Dermis blood vessel endothelial cell (primary cell): ENCODE measurements around the gene TBL1X. TPM values are rescaled to one million over a fixed set of nuclear protein-coding genes. Genes with fewer than 3 reads are reported as not detected.
A peak's percentile ranks its signal among the peaks of the same experiment; 100 is the strongest.

Experiments used
- DNase-seq: peaks from one replicate; pipeline ENCODE4 v3.0.0; 2010
- total RNA-seq: library from RNA; depleted of rRNA; stranded (reverse); fragments of >200 nt; gene quantifications from 2 replicates; pipeline ENCODE4 v1.2.3, GENCODE V29; 2014

The TBL1X gene
- total RNA-seq, 1 donor from 2014 or later, result 10.4 TPM

DNA sequence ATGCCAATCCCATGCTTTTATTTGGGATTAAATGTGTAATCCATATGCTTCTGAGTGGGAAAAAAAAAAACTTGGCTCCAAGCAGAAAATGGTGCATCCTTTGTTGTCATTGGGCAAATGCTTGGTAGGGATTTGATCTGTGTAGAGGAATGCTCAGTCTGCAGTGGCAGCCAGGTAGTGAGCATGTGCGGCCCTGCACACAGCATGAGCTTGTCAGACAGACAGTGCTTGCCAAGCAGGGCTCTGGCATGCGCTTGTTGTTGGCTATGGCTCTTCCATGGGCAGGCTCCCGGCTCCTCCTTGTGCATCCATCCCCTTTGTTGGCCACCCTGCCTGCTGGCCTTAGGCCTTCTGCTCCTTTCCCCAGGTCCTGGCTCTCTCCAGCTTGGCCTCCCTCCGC, 170.5 kb downstream of the TBL1X start:
- DNase-seq, result no peak

DNA sequence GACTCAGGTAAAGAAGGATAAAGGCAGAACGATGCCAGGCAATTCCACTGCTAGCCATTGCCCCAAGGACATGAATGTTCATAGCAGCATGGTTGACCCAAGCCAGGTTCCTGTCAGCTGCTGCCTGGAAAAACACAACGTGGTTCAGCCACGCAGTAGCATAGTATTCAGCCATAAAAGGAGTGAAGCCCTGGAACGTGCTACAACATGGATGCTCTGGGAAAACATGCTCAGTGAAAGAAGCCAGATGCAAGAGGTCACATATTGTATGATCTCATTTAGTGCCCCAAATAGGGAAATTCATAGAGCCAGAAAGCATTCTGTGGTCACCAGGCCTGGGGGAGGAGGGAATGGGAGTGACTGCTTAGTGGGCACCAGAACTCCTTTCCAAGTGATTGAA, 170.9 kb downstream of the TBL1X start:
- DNase-seq, result no peak

DNA sequence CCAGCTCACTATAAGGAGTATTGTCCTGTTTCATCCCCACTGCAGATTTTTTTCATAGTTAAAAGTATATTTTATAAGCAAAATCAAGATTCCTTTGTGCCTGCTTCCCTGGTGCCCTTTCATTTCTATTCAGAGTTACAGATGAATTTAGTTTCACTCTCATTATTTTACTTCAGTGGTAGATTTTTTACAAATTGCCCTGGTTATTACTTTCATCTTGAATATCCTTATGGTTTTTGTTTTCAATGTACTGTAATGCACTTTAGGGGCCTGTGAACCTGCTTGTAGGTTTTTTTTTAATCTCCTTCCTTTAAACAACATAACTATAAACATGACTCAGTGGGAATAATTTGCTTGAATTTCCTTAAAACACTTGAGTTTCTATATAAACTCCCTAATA, 174.0 kb downstream of the TBL1X start:
- DNase-seq, result no peak

DNA sequence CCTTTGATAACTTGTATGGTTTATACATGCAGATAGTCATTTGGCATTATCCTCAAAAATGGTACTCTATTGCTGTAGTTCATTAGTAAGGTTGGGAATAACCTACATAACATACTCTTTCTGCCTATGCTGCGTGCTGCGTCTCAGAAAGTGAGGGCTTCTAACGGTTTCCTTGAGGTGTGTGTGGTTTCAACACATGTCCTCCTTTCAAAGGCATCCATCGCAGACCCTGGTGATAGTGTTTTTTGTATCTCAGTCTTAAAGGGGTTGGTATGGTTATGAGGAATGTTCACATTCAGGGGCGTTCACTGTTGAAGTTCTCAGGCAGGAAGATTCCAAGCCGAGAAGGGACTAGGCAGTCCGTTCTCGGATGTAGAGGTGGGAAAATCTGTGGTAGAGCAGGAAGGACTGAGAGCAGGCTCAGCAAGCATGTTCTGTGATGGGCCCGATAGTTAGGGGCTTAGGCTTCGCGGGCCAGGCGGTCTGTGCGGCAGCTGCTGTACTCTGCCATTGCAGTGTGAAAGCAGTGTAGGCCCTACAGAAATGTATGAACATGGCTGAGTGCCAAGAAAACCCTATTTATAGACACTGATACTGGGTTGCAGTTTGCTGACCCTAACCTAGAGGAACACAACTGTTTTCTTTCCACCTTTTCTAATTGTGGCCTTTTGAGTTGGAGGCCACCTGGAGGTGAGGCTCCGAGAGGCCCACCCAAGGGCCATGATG, 177.6 kb downstream of the TBL1X start:
- no peak for DNase-seq

DNA sequence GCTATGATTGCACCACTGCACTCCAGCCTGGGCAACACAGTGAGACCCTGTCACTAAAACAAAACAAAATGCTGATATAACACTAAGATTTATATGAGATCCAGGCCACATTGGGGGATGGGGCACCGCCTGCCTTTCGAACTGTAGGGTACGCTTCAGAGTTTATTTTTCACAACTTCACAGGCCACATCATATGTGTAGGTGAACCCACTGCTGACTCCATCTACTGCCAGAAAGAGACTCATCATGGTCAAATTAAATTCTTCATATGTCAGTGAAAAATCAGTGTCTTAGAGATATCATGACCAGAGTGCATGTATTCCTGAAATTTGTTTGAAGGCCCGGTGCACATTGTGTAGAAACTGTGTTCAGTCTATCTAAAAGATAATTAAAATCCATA, 178.9 kb downstream of the TBL1X start:
- DNase-seq, result no peak

DNA sequence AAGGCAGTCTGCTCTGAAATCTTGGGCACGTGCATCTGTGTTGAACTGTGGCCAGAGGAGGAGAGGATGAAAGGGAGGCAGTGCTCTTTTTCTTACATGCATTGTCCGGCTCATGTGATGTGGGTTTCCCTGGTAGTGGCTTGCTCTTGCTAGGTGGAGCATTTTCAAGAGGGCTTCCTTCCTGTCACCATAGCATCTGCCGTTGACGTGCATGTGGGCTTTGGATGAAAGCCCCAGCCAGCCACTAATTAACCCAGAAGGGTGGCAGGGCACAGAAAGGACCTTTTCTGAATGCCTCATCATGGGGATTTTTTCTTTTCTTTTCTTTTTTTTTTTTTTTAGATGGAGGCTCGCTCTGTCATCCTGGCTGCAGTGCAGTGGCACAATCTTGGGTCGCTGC, 179.5 kb downstream of the TBL1X start:
- peak; percentile 43 for DNase-seq

DNA sequence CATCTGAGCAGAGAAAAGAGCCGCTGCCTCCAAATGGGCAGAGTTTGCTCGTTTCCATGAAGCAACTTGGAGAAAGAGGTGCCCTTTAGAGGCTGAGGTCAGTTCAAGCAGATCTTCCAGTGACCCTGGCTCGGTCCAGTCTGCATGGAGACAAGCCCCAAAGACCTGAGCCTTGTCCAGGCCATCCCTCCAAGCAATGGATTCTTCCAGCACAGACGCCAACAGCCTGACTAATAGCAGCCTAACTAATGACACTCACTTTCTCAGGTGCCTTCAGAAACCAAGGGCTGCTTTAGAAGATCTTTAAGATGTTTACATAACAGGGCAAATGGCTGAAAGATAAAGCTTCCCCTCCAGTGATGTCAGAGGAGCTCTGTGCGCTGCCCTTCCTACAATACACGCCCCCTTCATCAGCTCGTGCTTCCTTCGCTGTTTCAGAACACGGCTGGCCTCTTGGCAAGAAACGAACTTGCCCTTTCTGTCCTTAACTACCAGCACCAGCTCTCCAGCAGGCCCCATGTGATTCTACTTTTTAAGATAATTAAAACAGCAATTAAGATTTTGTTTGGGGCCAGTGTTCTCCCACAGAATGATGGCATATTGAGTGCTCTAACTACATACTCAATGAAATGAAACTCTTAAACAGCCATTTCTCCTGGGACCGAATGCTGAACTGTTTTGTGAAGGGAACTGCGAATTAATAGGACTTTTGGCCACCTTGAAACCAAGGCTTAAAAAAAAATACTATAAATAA, 181.8 kb downstream of the TBL1X start:
- DNase-seq, result peak; percentile 20

DNA sequence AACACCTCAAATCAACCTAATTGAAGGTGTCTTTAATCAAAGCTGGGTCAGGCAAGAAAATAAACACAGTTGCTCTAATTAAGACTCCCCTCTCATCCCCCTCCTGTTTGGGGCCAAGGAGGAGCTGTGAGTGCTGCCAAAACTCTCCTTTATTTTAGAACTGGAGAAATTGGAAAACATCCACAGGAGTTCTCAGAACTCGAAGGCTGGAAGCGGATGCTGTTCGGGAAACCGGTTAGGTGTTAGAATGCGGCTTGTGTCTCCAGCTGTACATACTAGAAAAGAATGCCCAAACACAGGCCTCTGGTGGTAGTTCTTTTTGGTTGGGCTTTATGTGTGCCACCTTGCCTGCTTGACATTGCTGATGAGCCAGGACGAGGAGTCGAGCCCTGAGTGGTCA, 182.6 kb downstream of the TBL1X start:
- DNase-seq, result no peak

DNA sequence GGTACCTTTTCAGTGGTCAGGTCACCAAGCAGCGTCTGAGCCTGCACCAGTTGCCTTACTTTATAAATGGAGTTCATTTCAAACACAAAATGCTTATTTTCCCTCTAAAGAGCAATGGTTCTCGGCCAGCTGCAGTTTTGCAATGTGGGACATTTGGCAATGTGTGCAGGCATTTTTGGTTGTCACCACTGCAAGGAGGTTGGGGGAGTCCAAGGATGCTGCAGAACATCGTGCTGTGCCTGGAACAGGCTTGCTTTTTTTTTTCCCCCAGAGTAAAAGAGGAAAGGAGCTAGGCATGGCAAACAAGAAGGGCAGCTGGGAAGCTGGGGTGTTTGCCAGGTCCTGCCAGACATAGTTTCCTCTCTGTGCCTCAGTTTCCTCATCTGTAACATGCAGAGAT, 185.2 kb downstream of the TBL1X start:
- DNase-seq, result no peak

DNA sequence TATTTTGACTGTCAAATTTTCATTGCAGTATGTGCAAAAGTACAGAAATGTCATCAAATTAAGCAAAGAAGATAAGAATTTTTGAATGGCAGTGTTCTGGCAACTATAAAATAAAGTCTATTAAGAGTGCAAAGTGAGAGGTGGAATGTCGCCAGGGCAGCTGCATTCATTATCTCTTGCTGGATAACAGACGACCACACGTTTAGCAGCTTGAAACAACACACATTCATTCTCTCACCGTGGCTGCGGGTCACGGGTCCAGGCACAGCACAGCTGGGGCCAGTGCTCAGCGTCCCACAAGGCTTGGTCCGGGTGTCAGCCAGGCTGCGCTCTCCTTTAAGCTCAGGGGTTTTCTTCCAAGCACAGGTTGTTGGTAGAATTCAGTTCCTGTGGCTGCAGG, 186.9 kb downstream of the TBL1X start:
- no peak for DNase-seq

DNA sequence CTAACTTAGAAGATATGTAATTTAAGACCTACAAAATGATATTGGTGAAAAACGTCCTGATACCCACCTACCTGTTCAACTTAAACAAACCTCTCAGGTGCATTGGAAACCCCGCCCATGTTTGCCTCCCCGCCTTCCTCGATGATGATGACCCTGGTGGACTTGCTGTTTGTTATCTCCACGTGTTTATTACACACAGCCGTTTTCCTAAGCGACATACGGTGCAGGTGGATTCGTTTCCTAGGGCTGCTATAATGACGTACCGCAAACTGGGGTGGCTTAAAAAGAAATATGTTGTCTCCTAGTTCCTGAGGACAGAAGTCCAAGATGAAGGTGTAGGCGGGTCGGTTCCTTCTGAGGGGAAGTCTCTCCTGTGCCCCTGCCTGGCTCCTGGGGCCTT, 190.1 kb downstream of the TBL1X start:
- no peak for DNase-seq

DNA sequence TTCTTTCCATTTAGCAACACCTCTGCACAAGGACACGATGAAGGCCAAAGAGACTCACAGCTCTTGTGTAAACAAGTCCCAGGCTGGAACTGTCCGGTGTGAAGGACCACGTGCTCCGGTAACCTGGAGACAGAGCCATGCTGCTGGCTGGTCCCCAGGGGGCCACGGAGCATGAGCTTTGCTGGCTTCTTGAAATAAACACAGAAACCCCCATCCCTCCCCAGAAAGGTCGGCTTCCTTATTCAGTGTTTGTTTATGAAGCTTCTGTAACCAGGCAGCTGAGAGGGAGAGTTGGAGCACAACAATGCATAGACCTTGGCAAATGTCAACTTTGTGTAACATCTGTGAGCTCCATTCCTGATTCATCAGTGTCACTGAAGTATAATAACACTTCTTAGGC, 191.4 kb downstream of the TBL1X start:
- peak; percentile 60 for DNase-seq

DNA sequence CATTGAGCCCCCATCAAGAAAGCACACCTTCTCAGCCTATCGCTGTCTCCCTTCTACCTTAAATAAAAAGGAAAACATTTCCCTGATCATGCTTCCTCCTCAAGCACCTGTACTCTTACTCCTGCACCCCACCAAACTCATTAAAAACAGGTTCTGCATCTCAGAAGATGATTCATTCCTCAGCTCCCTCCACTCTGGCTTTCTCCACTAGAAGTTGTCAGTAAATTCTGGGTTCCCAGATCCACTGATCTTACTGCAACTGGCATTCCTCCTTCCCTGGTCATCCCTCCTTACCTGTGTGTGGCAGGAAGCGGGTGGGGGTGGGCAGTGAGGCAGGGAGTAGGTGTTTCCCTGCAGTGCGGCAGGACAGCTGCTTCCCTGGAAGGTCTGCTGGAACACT, 192.0 kb downstream of the TBL1X start:
- DNase-seq, result no peak

DNA sequence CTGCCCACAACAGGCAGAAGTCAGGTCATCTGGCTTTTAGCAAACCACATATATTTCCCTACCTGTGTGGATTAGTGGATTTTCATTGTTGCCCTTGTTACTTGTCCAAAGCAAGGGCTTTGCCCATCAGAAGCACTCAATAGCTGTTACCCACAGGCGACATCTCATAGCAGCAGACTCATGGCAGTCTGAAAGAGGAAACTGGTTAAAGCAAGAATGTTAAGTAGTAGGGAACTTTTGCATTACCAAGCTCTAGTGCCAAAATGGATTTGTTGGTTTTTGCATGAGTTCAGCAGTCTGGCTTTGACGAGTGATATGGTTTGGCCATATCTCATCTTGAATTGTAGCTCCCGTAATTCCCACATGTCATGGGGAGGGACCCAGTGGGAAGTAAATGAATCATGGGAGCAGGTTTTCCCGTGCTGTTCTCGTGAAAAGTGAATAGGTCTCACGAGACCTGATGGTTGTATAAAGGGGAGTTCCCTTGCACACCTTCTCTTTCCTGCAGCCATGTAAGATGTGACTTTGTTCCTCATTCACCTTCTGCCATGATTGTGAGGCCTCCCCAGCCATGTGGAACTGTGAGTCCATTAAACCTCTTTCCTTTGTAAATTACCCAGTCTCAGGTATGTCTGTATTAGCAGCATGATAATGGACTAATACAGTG, 192.9 kb downstream of the TBL1X start:
- DNase-seq, result no peak

DNA sequence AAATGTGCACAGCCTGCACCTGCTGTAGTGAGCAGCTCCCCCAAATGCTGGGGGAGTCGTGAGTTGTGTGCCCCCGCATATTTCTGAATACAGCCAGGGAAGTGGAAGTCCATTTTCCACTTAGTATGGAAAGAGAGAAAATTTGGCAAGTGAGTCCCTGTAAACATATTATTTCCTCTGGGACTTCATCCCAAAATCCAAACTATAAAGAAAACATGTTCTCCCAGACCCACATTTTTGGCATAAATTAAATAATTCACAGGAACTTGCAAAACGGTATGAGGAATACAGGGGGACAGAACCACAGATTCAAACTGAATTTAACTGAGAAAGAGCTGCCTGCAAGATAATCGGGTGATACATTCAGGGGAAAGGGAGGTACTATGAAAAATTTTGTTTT, 193.6 kb downstream of the TBL1X start:
- no peak for DNase-seq

DNA sequence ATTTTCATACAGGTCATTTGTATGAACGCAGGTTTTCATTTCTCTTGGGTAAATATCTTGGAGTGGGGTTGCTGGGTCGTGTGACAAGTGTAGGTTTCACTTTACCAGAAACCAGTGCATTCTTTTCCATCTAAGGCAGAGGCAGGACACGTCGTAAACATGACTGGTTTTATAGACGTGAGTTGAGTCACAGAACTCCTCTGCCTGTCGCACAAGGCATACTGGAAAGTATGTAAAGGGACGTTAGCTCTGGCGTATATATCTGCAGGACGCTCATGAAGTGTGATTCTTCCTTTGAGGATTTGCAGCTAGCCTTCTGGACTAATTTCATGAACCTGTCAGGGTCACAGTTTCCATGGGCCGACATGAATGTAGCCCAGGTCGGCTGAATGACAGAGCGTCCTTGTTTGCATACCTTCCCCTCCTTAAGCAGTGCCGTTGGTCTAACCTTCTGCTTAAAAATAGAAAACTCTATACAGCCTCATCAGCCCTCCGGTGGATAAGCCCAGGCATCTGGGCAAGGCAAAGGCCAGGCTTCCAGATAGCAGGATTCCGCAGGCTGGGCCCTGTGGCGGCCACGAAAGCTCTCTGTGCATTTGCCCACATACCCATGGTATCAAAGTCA, 194.8 kb downstream of the TBL1X start:
- DNase-seq, result no peak

DNA sequence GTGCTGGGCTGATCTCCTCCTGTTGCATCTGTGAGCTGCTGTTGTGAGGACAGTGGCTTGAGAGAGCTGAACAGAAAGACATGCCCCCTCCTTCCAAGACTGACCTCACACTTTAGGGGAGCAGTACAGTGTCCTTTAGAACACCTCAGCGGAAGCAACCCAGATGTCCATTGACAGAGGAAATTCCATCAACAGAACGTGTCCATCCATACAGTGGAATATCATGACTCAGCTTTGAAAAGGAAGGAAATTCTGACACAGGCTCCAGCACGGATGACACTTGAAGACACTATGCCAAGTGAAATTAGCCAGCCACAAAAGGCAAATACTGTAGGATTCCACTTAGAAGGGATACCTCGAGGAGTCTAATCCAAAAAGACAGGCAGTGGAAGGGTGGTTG, 197.3 kb downstream of the TBL1X start:
- DNase-seq, result peak; percentile 76

DNA sequence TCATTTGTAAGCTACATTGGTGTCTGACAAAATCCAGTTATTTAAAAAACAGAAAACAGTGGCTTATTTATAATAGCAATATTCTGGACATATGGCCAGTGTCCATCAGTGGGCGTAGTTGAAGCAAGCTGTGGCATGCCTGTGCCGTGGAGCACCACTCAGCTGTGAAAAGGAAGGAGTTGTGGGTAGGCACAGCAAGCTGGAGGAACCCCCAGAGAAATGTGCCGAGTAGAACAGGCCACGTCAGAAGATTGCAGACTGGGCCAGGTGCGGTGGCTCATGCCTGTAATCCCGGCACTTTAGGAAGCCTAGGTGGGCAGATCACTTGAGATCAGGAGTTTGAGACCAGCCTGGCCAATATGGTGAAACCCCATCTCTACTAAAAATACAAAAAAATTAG, 198.4 kb downstream of the TBL1X start:
- no peak for DNase-seq

DNA sequence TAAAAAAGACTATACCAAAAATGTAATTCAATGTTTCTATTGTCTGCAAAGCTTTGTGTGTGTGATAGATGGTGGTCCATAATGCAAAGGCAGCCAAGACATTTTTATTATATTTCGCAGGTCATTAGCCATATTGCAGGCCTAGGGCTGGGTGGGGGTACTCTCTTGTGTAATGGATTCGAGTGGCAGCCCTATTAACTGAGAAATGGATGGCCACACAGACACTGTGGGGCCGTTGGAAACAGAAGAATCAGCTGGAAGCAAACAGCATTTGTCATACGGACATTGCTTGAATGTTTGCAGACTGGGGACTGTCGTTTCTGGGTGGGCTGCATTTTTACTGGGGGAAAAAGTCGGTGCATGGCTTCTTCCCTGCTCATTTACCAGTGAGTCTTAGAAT, 199.4 kb downstream of the TBL1X start:
- DNase-seq, result no peak

DNA sequence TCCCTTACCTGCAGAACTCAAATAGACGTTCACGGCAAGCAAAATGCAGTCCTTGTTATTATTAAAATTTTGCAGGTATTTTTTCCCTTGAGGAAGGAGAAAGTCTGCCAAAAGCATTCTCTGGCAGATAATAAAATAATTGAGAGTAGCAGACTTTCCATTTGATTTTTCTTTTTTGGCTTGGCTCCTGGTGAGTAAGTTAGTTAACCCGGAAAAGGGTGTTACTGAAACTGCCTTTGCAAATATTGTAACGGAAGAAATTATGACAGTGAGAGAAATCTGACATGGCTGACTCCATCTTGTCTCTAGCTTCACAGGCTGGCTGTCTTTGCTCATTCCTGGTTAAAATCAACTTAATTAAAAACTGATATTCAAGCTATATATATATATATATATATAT, 200.3 kb downstream of the TBL1X start:
- DNase-seq, result peak; percentile 55

DNA sequence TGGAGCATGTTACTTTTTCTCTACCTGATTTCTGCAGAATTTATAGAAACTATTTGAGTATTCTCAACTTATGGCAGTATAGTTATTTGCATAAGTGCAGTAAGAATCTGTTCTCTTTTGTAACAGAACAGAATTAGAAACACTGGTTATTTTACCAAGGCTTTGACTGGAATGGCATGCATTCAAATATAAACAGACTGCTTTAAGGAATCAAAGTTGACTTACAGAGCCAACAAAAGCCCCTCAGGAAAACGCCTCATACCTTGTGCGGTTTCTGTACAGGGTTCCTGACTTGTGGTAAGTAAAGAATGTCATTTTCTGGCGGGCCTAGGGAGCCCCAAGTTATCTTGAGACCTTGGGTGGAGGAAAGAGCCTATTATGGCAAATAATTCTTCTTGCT, 203.7 kb downstream of the TBL1X start:
- DNase-seq, result no peak

DNA sequence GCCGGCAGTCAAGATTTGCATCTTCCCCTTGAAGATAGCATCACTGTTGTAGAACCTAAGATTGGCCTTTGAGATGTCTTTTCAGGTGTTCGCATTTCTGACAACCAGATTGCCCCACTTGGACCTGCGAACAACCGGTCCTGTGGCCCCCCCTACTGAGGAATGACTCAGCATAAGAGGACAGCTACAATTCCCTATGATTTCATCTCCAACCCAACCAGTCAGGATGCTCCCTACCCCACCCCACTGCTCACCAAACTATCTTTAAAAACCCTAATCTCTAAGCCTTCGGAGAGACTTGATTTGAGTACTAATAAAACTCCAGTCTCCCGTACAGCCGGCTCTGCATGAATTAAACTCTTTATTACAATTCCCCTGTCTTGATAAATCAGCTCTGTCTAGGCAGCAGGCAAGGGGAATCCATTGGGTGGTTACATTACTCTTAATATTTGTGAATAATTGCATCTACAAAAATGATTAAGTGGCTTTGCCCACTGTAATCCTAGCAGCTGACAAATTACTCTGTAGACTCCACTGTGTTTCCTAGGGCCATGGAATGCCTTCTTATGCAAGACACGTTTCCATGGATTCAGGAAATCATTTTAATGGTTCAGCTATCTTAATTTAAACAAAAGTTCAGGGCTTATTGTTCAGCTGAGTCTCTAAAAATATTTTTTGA, 205.4 kb downstream of the TBL1X start:
- DNase-seq, result peak; percentile 58

DNA sequence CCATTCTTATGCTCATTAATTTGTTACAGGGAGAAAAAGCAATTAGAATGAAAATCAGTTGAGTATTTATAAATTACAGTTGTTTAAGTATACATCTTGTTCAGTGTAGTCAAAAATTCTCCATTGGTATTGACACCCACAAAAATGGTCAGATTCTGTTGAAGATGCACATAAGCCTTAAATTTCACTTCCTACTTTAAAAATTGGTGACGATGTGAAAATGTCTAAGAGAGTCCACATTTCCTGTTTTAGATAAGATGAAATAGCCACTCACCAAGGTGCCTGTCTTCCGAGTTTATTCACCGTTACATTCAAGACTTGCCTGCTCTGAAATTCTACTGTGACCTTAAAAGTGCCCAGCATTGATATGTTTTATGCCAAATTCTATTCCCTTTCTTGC, 207.1 kb downstream of the TBL1X start:
- no peak for DNase-seq
